Liver (tissue), 9 donors: ENCODE results near the gene THADA. TPM values are rescaled to one million over a fixed set of nuclear protein-coding genes. Genes with fewer than 3 reads are reported as not detected.

Experiments used
- DNase-seq: peaks from one replicate; pipeline ENCODE4 v3.0.0-alpha.2; 2017; ENCODE audit warnings: low spot score
- H3K27ac ChIP-seq, 2 donors: one replicate each; pipeline ENCODE4 v1.7.0; 2013; ENCODE audit warnings: inconsistent platforms in 2 of 2, low read length in 2 of 2, control low read depth in 1 of 2, low read depth in 1 of 2, mild to moderate bottlenecking in 1 of 2
- H3K27me3 ChIP-seq, 4 donors: one replicate each; pipeline versions ENCODE4 v1.6.1 to v1.7.0; 2013; ENCODE audit warnings: low read length in 3 of 4, inconsistent platforms in 1 of 4, mild to moderate bottlenecking in 1 of 4, moderate library complexity in 1 of 4; ENCODE audit not compliant: control insufficient read depth in 4 of 4, insufficient read depth in 4 of 4
- H3K36me3 ChIP-seq, 4 donors: one replicate each; pipeline versions ENCODE4 v1.6.1 to v1.7.0; 2013; ENCODE audit warnings: low read length in 3 of 4, mild to moderate bottlenecking in 3 of 4, low read depth in 1 of 4, moderate library complexity in 1 of 4; ENCODE audit not compliant: control insufficient read depth in 4 of 4, insufficient read depth in 3 of 4
- H3K4me1 ChIP-seq, 4 donors: one replicate each; pipeline versions ENCODE4 v1.6.1 to v1.7.0; 2013; ENCODE audit warnings: low read length in 3 of 4, mild to moderate bottlenecking in 3 of 4, moderate library complexity in 1 of 4; ENCODE audit not compliant: control insufficient read depth in 4 of 4, insufficient read depth in 4 of 4
- H3K4me3 ChIP-seq, 3 donors: one replicate each; pipeline versions ENCODE4 v1.6.1 to v1.7.0; 2013; ENCODE audit warnings: low read length in 3 of 3, control low read depth in 1 of 3, low read depth in 1 of 3, mild to moderate bottlenecking in 1 of 3
- H3K9ac ChIP-seq, 2 donors: one replicate each; pipeline ENCODE4 v1.7.0; 2013; ENCODE audit warnings: low read length in 2 of 2, mild to moderate bottlenecking in 2 of 2, moderate library complexity in 2 of 2, control low read depth in 1 of 2, low read depth in 1 of 2
- H3K9me3 ChIP-seq, 4 donors: one replicate each; pipeline versions ENCODE4 v1.6.1 to v1.7.0; 2013; ENCODE audit warnings: low read length in 3 of 4; ENCODE audit not compliant: control insufficient read depth in 4 of 4
- CTCF ChIP-seq: fragments of 150-350 bp; IDR thresholded peaks from 2 replicates; pipeline ENCODE4 v1.5.1; 2017; ENCODE audit warnings: improper control_type of control experiment, low read depth, low read length; ENCODE audit not compliant: missing input control
- FOXA1 ChIP-seq: IDR thresholded peaks from 2 replicates; pipeline ENCODE4 v1.6.1; 2016; ENCODE audit warnings: antibody characterized with exemption
- FOXA2 ChIP-seq: IDR thresholded peaks from 2 replicates; pipeline ENCODE4 v1.6.1; 2016; ENCODE audit warnings: antibody characterized with exemption
- GABPA ChIP-seq, 2 donors: IDR thresholded peaks in 1 of 2; conservative IDR thresholded peaks in 1 of 2; 2 replicates each; pipeline ENCODE4 v1.6.1; 2016; ENCODE audit warnings: antibody characterized with exemption in 2 of 2, mild to moderate bottlenecking in 1 of 2, moderate library complexity in 1 of 2
- HNF4A ChIP-seq, 2 donors: conservative IDR thresholded peaks; 2 replicates each; pipeline ENCODE4 v1.6.1; 2016; ENCODE audit warnings: antibody characterized with exemption in 2 of 2, mild to moderate bottlenecking in 2 of 2
- HNF4G ChIP-seq: IDR thresholded peaks from 2 replicates; pipeline ENCODE4 v1.6.1; 2016; ENCODE audit warnings: antibody characterized with exemption
- JUND ChIP-seq, 2 donors: IDR thresholded peaks; 2 replicates each; pipeline ENCODE4 v1.6.1; 2016; ENCODE audit warnings: antibody characterized with exemption in 2 of 2
- NR2F2 ChIP-seq: IDR thresholded peaks from 2 replicates; pipeline ENCODE4 v1.6.1; 2016; ENCODE audit warnings: antibody characterized with exemption
- RAD21 ChIP-seq, 2 donors: IDR thresholded peaks; 2 replicates each; pipeline ENCODE4 v1.6.1; 2016; ENCODE audit warnings: antibody characterized with exemption in 2 of 2, mild to moderate bottlenecking in 2 of 2
- REST ChIP-seq: IDR thresholded peaks from 2 replicates; pipeline ENCODE4 v1.6.1; 2016; ENCODE audit warnings: antibody characterized with exemption, mild to moderate bottlenecking
- RXRA ChIP-seq, 2 donors: IDR thresholded peaks; 2 replicates each; pipeline ENCODE4 v1.6.1; 2017 to 2018; ENCODE audit warnings: antibody characterized with exemption in 2 of 2, mild to moderate bottlenecking in 1 of 2
- TAF1 ChIP-seq: conservative IDR thresholded peaks from 2 replicates; pipeline ENCODE4 v1.6.1; 2016; ENCODE audit warnings: antibody characterized with exemption, mild to moderate bottlenecking
- YY1 ChIP-seq: IDR thresholded peaks from 2 replicates; pipeline ENCODE4 v1.6.1; 2016; ENCODE audit warnings: antibody characterized with exemption, mild to moderate bottlenecking
- WGBS: extraction: QIAGEN DNeasy Blood & Tissue Kit; methylation state at CpG from one replicate; pipeline ENCODE4 v1.1.7; 2013; 5-methylcytosine and 5-hydroxymethylcytosine counted together
- polyA plus RNA-seq, 2 donors: library from polyadenylated mRNA; stranded (reverse) in 1 of 2; unstranded in 1 of 2; fragments of 200-250 nt in 1 of 2; fragments of >200 nt in 1 of 2; fragmentation: Nextera tagmentation in 1 of 2; extraction: Ambion mirVana in 1 of 2; gene quantifications; one replicate each; pipeline versions ENCODE4 v1.2.1 to v1.2.3, GENCODE V29; 2013 to 2015
- total RNA-seq, 2 donors: library from RNA; depleted of rRNA; stranded (reverse); fragments of >200 nt; gene quantifications; one replicate each; pipeline ENCODE4 v1.2.3, GENCODE V29; 2014
- donor health status: healthy.
- donor health status: healthy.
- donor health status: healthy.
- donor health status: healthy.
- donor health status: healthy.

Gene THADA
- total and polyA plus RNA-seq, 4 donors = 12.0 to 37.2 (median 22.3) TPM

- Histone ChIP-seq H3K4me3 (no peak overlapping the region), H3K27ac (no peak overlapping the region), H3K27me3 (no peaks in the 10 kb centered on the region), H3K4me1 (peaks cover 0 to 5% (median 0%) of the 10 kb centered on the region in 4 donors), H3K9ac (no peak overlapping the region), H3K36me3 (peaks cover 0 to 2% (median 0%) of the 10 kb centered on the region in 4 donors), H3K9me3 (no peaks in the 10 kb centered on the region)
- TF ChIP-seq HNF4G (no peak), FOXA1 (no peak), YY1 (no peak), RAD21 (IDR thresholded peaks at IDR 0.05) (peak in 1 of 2 donors; percentile 6), RXRA (IDR thresholded peaks at IDR 0.05) (no peak)
- 55% methylated on average over 5 of the region's 5 CpGs for whole genome bisulfite sequencing
- no peak for DNase-seq
Observed at GRCh38 chr2:43332653-43333052, 263.2 kb downstream of the THADA start.

GRCh38 chr2:43331422-43331821 is 264.4 kb downstream of the THADA start:
- Histone ChIP-seq H3K27me3 (no peaks in the 10 kb centered on the region), H3K9ac (no peak overlapping the region), H3K4me3 (no peak overlapping the region), H3K4me1 (peaks cover 0 to 5% (median 0%) of the 10 kb centered on the region in 4 donors), H3K36me3 (peaks cover 0 to 2% (median 0%) of the 10 kb centered on the region in 4 donors), H3K27ac (no peak overlapping the region), H3K9me3 (no peaks in the 10 kb centered on the region)
- TF ChIP-seq YY1 (no peak), HNF4A (conservative IDR thresholded peaks at IDR 0.05) (no peak), HNF4G (no peak), GABPA (IDR thresholded peaks at IDR 0.05 in 1 of 2, conservative IDR thresholded peaks at IDR 0.05 in 1 of 2) (no peak), FOXA2 (no peak), REST (no peak), RXRA (IDR thresholded peaks at IDR 0.05) (no peak), RAD21 (IDR thresholded peaks at IDR 0.05) (peak; percentile 21 to 51), NR2F2 (peak; percentile 59), FOXA1 (no peak), JUND (IDR thresholded peaks at IDR 0.05) (no peak), TAF1 (no peak)
- WGBS = 81% methylated on average over 1 of the region's 1 CpG
- DNase-seq = no peak

GRCh38 chr2:43329637-43330036 is 266.2 kb downstream of the THADA start:
- no peak for DNase-seq
- H3K4me1 ChIP-seq = peaks cover 0 to 5% (median 0%) of the 10 kb centered on the region in 4 donors
- H3K27me3 ChIP-seq = no peaks in the 10 kb centered on the region
- H3K9ac ChIP-seq = no peak overlapping the region
- TF ChIP-seq YY1 = no peak
- TF ChIP-seq HNF4A (conservative IDR thresholded peaks at IDR 0.05) = no peak
- TF ChIP-seq NR2F2 = no peak
- no peak for TF ChIP-seq CTCF
- no peak for TF ChIP-seq REST
- TF ChIP-seq RXRA (IDR thresholded peaks at IDR 0.05) = no peak
- no peak for TF ChIP-seq JUND (IDR thresholded peaks at IDR 0.05)
- H3K27ac ChIP-seq = no peak overlapping the region
- H3K36me3 ChIP-seq = peaks cover 0 to 2% (median 0%) of the 10 kb centered on the region in 4 donors
- H3K4me3 ChIP-seq = no peak overlapping the region
- WGBS = 89% methylated on average over 5 of the region's 5 CpGs
- no peaks in the 10 kb centered on the region for H3K9me3 ChIP-seq
